ENCODE results near the gene CIROP.

Gene CIROP

GRCh38 chr14:23101986-23102625 is 2.7 kb downstream of the CIROP start:
- no peak for TF ChIP-seq CTCF (conservative IDR thresholded peaks at IDR 0.05; ENCODE audit: low read depth, low read length)
- no peak for DNase-seq (ENCODE audit: low read depth)
- H3K4me3 ChIP-seq (ENCODE audit: low read depth, low read length), result no peak overlapping the region

- H3K4me3 ChIP-seq (ENCODE audit: low read depth, low read length), result no peak overlapping the region
- DNase-seq (ENCODE audit: low read depth), result no peak
- no peak for TF ChIP-seq CTCF (conservative IDR thresholded peaks at IDR 0.05; ENCODE audit: low read depth, low read length)
These were observed 3.4 kb downstream of the CIROP start for GRCh38 chr14:23101213-23101970.

GRCh38 chr14:23099212-23099861 is 5.5 kb downstream of the CIROP start:
- DNase-seq (ENCODE audit: low read depth), result no peak
- H3K4me3 ChIP-seq (ENCODE audit: low read depth, low read length), result no peak overlapping the region
- TF ChIP-seq CTCF (conservative IDR thresholded peaks at IDR 0.05; ENCODE audit: low read depth, low read length), result peak; percentile 14

- no peak for TF ChIP-seq CTCF (conservative IDR thresholded peaks at IDR 0.05; ENCODE audit: low read depth, low read length)
- no peak for DNase-seq (ENCODE audit: low read depth)
- H3K4me3 ChIP-seq (ENCODE audit: low read depth, low read length), result no peak overlapping the region
These were observed 7.0 kb downstream of the CIROP start for GRCh38 chr14:23097786-23098185.

- peak; percentile 100 for DNase-seq (ENCODE audit: low read depth)
- TF ChIP-seq CTCF (conservative IDR thresholded peaks at IDR 0.05; ENCODE audit: low read depth, low read length), result no peak
- H3K4me3 ChIP-seq (ENCODE audit: low read depth, low read length), result peak within 1 kb of the TSS; percentile 99
These were observed 9.3 kb downstream of the CIROP start, which contains the start of gene C14orf119 for GRCh38 chr14:23095196-23096108. TSS of gene C14orf119 (plus strand) at chr14:23095505. CDS start at chr14:23097659, 2,154 bp downstream.

- TF ChIP-seq CTCF (conservative IDR thresholded peaks at IDR 0.05; ENCODE audit: low read depth, low read length), result no peak
- DNase-seq (ENCODE audit: low read depth), result peak; percentile 93
- H3K4me3 ChIP-seq (ENCODE audit: low read depth, low read length), result peak within 1 kb of the TSS; percentile 99
These were observed 10.1 kb downstream of the CIROP start, which contains the start of gene ACIN1 for GRCh38 chr14:23094666-23095195. TSS of gene ACIN1 (minus strand) at chr14:23095136. CDS start at chr14:23095112, 24 bp downstream.

All from choroid plexus epithelial cell (primary cell).